ENCODE data around the gene TIGAR. TPM values are rescaled to one million over a fixed set of nuclear protein-coding genes. Genes with fewer than 3 reads are reported as not detected.

Gene TIGAR
- total RNA-seq = 16.6 and 20.7 TPM in 2 replicates

GRCh38 chr12:4320853-4321701 lies at the start of gene TIGAR:
Gene TIGAR (plus strand): TSS chr12:4321213. CDS start chr12:4321272, 59 bp downstream.

DNA sequence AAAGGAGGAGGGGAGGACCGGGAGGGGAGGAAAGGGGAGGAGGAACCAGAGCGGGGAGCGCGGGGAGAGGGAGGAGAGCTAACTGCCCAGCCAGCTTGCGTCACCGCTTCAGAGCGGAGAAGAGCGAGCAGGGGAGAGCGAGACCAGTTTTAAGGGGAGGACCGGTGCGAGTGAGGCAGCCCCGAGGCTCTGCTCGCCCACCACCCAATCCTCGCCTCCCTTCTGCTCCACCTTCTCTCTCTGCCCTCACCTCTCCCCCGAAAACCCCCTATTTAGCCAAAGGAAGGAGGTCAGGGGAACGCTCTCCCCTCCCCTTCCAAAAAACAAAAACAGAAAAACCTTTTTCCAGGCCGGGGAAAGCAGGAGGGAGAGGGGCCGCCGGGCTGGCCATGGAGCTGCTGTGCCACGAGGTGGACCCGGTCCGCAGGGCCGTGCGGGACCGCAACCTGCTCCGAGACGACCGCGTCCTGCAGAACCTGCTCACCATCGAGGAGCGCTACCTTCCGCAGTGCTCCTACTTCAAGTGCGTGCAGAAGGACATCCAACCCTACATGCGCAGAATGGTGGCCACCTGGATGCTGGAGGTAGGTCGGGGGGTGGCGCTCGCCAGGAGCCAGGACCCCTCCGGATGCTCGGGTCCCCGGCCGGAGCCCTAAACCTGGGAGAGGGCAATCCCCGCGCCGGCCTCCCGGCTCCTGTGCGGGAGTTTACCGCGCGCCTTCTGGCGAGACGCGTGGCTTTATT lies 47.2 kb upstream of the TIGAR start, which contains the start of gene CCND2:
TSS of gene CCND2 (plus strand) at position 111 of the 744 bp plus-strand sequence. CDS start at position 390, 279 bp downstream.

DNA sequence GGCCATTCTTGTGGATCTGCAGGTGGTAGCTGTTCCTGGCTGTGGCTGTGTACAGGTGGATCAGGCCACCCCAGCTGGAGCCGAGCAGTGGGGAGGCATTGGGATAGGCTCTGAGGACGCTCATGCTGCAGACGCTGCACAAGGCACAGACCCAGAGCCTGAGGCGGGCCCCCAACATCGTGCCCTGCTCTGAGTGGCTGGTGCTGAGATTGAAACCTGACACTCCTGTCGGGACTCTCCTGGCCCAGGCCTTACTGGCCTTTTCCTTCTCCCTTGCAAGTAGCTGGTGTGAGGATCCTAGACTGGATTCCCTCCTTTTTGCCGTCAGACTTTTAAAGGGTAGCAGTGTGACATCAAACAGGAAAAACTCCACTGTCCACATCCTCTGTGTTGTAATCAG lies 58.4 kb downstream of the TIGAR start, which contains the start of gene FGF23:
TSS of gene FGF23 (minus strand) at position 308 of the 400 bp plus-strand sequence. CDS start at position 178, 130 bp downstream.

Other genes with a start within 250 kb of the TIGAR start
- gene CCND2, start 47.5 kb upstream of the TIGAR start, total RNA-seq = 18.2 and 52.6 TPM in 2 replicates
- gene FGF23, start 58.5 kb downstream of the TIGAR start, total RNA-seq = not detected in 2 replicates
- not detected in 2 replicates for gene FGF6, start 124.6 kb downstream of the TIGAR start, total RNA-seq
- 15.9 and 16.3 TPM in 2 replicates for gene RAD51AP1, start 217.7 kb downstream of the TIGAR start, total RNA-seq
- 46.1 and 53.5 TPM in 2 replicates for gene DYRK4, start 241.0 kb downstream of the TIGAR start, total RNA-seq